Stimulated activated CD8-positive, alpha-beta memory T cell treated with anti-CD3 and anti-CD28 coated beads, Interleukin-2, amount 100 ng/mL, for 48 hours (primary cell): ENCODE results near the gene MAD2L1BP.
"Not testable (repeated sequence)": the region's sequence is repeated elsewhere in the genome, so short reads cannot be mapped to it uniquely, and the experiment has no call there.

ENCODE experiments used
- DNase-seq, 2 donors: peaks; one replicate each; pipeline ENCODE4 v3.0.0-alpha.2; 2020; ENCODE audit warnings: low read depth in 2 of 2

MAD2L1BP gene

DNA sequence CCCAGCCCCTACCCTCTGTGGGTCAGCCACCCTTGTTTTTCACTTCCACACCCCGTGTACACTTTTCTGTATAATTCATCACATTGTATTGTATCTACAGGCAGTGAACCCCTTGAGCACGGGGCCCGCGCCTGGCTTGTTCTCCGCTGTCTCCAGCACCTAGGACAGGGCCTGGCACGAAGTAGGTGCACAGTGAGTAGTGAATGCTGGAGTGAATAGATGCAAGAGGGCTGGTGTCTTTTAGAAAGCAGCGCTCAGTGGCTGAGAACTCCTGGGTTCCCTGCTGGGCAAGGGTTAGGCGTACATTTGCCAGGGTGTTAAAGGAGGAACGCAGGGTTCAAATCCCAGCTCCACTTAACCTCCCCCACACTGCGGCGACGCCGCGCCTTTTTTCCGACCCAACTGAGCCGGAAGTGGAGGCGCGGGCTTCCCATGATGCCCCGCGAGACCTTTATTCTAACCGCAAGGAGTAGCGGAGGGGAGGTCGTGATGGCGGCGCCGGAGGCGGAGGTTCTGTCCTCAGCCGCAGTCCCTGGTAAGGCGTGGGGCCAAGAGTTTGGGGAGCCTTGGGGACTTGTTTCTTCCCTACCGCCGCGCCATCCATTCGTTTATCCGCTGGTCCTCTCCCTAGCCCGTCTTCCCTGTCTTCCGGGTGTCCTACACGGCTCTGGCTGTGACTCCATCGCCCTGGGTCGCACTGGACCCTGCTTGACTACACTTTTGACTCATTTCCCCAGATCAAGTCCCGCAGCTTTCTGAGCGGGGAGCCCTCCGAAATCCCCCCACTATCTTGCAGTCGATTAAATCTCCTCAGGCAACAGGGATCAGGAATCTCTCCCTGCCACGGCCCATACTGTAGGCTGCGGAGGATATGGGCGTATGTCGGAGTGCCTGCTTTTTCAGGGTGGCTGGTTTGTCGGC is at the start of gene MAD2L1BP:
TSS of gene MAD2L1BP (plus strand) at position 454 of the 921 bp plus-strand sequence. CDS start at position 490, 36 bp downstream.
- DNase-seq, result peak; percentile 78 to 86

GRCh38 chr6:43588194-43588593 is 47.4 kb upstream of the MAD2L1BP start:
- no peak for DNase-seq

- DNase-seq, result not testable (repeated sequence)
These were observed 46.1 kb upstream of the MAD2L1BP start for GRCh38 chr6:43589564-43589963.

GRCh38 chr6:43593938-43594337 is 41.7 kb upstream of the MAD2L1BP start:
- no peak for DNase-seq

- no peak for DNase-seq
These were observed 35.0 kb upstream of the MAD2L1BP start for GRCh38 chr6:43600595-43600994.

GRCh38 chr6:43604174-43604573 is 31.5 kb upstream of the MAD2L1BP start:
- no peak for DNase-seq

DNA sequence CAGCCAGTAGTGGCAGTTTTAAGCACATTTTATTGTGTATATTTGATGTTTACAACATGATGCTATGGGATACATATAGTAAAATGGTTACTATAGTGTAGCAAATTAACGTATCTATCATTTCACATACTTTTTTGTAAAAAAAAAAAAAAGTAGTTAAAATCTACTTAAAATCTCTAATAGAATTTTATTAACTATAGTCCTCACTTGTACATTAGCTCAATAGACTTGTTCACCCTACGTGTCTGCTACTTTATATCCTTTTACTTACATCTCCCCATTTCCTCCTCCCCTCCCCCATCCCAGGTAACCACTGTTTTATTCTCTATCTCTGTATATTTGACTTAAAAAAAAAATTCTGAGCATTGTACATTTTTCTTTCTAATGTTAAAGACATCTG is 29.6 kb upstream of the MAD2L1BP start:
- no peak for DNase-seq

DNA sequence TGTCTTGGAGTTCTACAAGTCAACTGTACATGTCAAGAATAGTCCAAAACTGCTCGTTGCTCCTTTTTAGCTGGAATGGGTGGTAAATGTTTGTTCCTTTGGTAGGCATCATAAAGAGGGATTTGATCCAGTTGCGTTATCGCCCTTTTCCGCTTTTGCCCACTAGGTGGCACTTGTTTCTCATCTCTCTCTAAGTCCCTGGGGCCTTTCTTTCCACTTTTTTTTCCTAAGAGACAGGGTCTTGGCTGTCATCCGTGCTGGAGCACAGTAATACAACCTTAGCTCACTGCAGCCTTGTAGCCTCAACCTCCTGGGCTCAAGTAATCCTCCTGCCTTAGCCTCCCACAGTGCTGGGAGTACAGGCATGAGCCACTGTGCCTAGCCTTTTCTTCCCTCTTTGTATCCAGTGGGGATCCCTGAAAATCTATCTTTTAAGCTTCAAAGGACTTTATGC is 27.3 kb upstream of the MAD2L1BP start:
- peak; percentile 25 to 45 for DNase-seq

- DNase-seq, result no peak
These were observed 26.8 kb upstream of the MAD2L1BP start for GRCh38 chr6:43608807-43609206.

DNA sequence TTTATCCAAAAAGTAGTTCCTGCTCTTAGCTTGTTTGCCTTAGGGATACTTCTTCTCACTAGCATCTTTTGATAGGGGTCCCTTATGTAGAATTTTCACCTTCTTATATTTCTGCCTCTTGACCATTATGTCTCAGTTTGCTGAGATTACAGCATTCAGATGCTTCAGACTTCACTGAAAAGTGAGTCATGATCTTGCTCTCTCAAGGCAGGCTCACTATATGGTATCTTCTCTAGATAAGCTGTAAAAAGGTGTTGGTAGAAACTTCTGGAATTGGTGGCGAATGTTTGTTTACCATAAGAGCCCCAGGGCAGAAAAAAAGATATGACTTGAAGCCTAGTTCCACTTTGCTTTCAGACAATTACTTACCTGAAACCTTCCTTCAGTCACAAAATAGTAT is 26.2 kb upstream of the MAD2L1BP start:
- no peak for DNase-seq

DNA sequence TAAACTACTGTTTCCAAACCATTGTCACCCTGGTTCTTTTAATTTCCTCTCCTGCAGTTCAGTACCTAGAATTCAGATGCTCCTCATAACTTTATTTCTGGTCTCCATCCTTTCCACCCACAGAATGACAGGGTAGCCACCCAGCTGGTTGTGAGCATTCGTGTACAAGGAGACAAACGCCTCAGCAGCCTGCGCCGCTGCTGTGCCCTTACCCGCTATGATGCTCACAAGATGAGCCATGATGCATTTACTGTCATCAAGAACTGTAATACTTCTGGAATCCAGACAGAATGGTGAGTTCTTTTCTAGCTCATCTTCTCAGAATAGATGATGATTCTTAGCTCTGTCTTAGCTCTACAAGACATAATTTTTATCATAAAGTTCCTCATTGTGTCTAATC is 25.2 kb upstream of the MAD2L1BP start:
- DNase-seq, result no peak

DNA sequence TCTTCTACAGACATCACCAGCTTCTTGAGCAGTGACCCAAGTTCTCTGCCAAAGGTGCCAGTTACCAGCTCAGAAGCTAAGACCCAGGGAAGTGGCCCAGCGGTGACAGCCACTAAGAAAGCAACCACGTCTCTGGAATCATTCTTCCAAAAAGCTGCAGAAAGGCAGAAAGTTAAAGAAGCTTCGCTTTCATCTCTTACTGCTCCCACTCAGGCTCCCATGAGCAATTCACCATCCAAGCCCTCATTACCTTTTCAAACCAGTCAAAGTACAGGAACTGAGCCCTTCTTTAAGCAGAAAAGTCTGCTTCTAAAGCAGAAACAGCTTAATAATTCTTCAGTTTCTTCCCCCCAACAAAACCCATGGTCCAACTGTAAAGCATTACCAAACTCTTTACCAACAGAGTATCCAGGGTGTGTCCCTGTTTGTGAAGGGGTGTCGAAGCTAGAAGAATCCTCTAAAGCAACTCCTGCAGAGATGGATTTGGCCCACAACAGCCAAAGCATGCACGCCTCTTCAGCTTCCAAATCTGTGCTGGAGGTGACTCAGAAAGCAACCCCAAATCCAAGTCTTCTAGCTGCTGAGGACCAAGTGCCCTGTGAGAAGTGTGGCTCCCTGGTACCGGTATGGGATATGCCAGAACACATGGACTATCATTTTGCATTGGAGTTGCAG is 21.8 kb upstream of the MAD2L1BP start:
- no peak for DNase-seq

DNA sequence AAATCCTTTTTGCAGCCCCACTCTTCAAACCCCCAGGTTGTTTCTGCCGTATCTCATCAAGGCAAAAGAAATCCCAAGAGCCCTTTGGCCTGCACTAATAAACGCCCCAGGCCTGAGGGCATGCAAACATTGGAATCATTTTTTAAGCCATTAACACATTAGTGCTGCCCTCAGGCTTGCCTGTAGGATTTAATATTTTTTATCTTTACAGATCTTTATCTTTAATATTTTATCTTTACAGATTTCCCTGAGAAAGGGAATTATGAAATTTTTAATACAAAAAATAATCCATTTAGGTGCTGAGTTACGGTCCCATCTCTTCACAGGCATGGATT is 21.3 kb upstream of the MAD2L1BP start:
- no peak for DNase-seq

GRCh38 chr6:43616725-43617472 is 18.7 kb upstream of the MAD2L1BP start:
- DNase-seq, result no peak

- no peak for DNase-seq
These were observed 14.4 kb upstream of the MAD2L1BP start for GRCh38 chr6:43621078-43621835.

DNA sequence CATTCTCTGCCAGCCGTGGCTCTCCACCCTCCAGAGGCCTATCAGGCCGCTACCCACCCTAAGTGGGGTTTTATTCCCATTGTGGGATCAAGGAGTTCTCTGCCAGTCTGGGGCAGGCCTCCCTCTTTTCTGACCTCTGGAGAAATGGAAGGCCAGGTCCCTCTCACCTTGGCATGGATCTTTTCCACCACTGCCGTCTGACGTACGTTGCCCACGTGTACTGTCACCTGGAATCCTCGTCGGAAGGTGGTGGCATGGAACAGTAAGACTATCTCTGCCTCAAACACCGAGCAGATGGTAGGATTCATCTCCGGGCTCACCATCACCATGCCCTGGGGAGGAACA is 13.8 kb upstream of the MAD2L1BP start:
- no peak for DNase-seq

- no peak for DNase-seq
These were observed 13.1 kb upstream of the MAD2L1BP start for GRCh38 chr6:43622541-43622940.

- DNase-seq, result no peak
These were observed 11.5 kb upstream of the MAD2L1BP start for GRCh38 chr6:43623880-43624785.

DNA sequence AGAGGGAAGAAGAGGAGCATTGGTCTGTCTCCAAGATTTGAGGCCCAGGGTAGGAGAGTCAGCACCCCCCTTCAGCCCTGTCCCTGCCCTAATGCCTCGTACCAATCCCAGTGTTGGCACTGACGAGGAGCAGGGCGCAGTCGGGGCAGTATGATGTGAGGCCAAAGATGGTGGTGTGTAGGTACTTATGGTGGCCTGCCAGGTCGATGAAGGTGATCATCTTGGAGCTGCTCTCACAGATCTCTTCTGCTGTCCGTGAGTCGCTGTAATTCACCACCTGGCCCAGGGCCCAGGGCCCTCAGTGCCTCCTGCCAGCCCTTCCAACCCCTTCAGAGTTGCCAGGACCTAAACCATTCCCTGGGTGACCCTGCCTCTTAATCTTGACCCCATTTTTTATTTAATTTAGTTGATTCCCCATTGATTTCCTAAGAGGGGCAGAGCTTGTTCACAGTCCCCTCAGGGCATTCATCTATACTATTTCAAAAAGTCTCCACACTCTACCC is 10.8 kb upstream of the MAD2L1BP start:
- DNase-seq, result no peak

- DNase-seq, result no peak
These were observed 10.1 kb upstream of the MAD2L1BP start for GRCh38 chr6:43625393-43625992.
